ENCODE measurements around the gene CHPF2.

The CHPF2 gene

DNA sequence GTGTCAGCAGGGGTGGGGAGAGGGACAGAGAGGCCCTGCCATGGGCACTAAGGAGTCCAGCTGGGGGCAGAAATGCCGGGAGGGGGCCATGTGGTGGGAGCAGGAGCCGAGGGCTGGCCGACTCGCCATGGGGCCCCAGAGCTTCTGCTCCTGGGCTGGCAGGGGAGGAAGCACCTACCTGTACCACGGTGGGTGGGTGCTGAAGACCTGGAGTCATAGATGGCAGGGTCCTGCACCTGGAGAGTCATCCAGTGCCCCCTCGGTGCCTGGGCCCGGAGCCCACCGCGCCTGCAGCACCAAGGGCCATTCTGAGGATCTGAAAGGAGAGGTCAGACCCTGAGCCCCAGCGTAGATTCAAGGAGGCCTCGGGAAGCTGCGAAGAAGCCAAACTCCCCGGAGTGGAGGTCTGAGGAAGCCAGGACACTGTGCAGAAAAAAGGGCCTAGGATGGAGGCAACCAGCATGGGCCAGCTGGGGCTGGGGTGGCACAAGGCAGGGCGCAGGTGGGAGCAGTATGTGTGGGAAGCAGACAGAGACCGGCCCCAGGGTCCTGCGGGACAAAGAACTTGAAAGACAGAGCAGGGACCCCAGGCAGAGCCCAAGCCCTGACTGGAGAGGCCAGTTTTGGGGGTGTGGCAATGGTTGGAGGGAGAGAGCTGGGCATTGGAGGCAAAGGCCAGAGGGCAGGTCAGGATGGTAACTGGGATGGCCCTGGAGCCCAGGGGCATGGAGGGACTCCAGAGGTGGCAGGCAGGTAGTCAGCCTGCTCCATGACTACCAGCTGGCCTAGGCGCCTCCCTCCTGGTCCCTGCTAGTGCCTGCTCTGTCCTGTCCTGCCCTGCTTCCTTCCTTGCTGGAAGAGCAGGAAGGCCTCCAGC lies 42.9 kb downstream of the CHPF2 start:
- no peak overlapping the region for H3K4me3 ChIP-seq (ENCODE audit: low read depth, low read length)
- DNase-seq (ENCODE audit: low read depth) = no peak
- TF ChIP-seq, protein P1, sequence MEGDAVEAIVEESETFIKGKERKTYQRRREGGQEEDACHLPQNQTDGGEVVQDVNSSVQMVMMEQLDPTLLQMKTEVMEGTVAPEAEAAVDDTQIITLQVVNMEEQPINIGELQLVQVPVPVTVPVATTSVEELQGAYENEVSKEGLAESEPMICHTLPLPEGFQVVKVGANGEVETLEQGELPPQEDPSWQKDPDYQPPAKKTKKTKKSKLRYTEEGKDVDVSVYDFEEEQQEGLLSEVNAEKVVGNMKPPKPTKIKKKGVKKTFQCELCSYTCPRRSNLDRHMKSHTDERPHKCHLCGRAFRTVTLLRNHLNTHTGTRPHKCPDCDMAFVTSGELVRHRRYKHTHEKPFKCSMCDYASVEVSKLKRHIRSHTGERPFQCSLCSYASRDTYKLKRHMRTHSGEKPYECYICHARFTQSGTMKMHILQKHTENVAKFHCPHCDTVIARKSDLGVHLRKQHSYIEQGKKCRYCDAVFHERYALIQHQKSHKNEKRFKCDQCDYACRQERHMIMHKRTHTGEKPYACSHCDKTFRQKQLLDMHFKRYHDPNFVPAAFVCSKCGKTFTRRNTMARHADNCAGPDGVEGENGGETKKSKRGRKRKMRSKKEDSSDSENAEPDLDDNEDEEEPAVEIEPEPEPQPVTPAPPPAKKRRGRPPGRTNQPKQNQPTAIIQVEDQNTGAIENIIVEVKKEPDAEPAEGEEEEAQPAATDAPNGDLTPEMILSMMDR (IDR thresholded peaks at IDR 0.05; ENCODE audit: low read depth, low read length, missing control alignments) = no peak

DNA sequence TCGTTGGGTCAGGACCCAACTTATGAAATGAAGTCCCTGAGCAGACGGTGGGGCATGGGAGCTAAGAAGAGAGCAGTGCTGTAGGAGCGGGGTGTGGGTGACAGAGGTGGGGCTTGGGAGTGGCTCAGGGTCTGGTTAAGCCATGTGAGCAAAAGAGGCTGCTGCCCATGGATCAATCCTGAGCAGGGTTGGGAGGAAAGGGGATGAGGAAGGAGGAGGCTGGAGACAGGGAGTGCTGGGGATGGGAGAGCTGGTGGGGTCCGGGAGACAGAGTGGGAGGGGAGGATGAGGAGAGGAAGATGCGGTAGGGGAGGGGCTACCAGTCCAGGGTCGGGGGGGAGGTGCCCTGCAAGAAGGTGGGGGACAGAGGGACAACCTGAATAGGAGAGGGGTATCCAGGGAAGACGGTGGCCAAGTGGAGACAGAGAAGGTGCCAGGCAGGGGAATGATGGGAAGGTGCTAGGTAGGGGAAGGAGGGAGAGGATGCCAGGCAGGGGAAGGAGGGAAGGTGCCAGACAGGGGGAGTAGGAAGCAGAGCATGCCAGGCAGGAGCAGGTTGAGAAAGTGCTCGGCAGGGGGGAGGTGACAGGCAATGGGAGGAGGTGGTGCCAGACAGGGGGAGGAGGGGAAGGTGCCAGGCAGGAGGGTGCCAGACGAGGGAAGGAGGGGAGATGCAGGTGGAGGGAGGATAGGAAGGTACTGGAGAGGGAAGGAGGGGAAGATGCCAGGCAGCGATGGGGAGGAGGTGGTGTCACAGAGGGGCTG lies 43.7 kb downstream of the CHPF2 start:
- DNase-seq (ENCODE audit: low read depth) = no peak
- TF ChIP-seq, protein P1 (IDR thresholded peaks at IDR 0.05; ENCODE audit: low read depth, low read length, missing control alignments) = no peak
- no peak overlapping the region for H3K4me3 ChIP-seq (ENCODE audit: low read depth, low read length)

DNA sequence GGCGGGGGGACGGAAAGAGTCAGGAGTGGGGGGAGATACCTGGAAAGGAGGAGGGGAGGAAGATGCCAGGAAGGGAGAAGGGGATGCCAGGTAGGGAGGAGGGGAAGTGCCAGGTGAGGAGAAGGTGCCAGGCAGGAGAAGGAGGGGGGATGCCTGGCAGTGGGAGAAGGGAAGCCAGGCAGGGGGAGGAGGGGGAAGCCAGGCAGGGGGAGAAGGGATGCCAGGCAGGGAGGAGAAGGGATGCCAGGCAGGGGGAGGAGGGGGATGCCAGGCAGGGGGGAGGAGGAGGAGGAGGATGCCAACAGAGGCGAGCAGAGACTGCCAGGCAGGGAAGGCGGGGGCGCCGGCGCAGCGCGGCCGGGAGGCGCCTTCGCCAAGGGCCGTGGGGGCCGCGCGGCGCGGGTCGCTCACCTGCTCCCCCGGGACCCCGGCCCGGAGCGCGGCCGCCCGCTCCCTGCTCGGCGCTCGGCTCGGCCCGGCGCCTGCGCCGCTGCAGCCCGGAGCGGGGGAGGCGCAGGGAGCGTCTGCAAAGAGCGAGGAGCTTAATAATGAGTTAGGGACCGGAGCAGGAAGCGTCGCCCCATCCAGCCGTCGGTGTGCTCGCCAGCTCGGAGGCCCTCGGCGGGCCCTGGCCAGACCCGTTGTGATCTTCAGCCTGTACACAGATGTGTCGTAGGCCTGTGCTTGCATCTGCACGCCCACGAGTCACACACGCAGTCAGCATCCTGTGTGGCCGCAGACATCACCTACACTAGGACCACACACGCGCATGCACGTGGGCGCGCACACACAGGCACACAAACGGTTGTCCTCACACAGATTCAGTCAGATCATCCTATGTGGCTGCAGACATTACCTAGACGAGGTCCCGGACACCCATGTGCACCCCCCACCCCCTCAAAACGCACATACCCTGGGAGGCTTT lies 44.6 kb downstream of the CHPF2 start:
- TF ChIP-seq, protein P1 (IDR thresholded peaks at IDR 0.05; ENCODE audit: low read depth, low read length, missing control alignments) = no peak
- no peak for DNase-seq (ENCODE audit: low read depth)
- no peak overlapping the region for H3K4me3 ChIP-seq (ENCODE audit: low read depth, low read length)

DNA sequence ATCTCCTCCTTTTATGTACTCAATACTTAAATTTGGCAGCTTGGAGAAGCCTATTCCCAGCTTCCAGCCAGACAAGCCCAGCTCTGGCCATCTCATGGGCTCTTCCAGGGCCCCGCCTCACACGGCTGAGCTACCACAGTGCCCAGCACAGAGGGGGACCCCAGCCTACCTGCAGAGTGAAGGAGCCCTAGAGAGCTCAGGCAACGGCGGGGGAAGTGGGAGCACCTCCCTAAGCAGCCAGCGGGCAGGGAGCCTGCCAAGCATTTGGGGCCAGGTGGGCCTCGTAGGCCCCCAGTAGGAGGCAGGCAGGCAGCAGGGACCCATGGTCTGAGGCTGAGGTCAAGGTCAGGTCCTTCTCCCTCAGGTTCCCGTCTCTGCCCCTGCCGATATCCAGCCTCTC lies 45.3 kb downstream of the CHPF2 start:
- no peak overlapping the region for H3K4me3 ChIP-seq (ENCODE audit: low read depth, low read length)
- TF ChIP-seq, protein P1 (IDR thresholded peaks at IDR 0.05; ENCODE audit: low read depth, low read length, missing control alignments) = no peak
- no peak for DNase-seq (ENCODE audit: low read depth)

DNA sequence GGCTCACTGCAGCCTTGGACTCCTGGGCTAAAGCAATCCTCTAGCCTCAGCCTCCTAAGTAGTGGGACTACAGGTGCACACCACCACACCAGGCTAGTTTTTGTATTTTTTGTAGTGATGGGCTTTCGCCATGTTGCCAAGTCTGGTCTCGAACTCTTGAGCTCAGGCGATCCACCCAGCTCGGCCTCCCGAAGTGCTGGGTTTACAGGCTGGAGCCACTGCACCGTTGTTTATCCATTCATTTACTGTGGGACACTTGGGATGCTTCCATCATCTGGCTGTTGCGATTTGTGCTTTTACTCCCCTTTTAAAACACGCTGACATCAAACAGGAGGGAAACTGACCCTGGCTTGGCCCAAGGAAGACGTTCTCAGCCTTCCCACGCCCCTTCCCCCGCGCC lies 46.7 kb downstream of the CHPF2 start:
- no peak for DNase-seq (ENCODE audit: low read depth)
- TF ChIP-seq, protein P1 (IDR thresholded peaks at IDR 0.05; ENCODE audit: low read depth, low read length, missing control alignments) = no peak
- no peak overlapping the region for H3K4me3 ChIP-seq (ENCODE audit: low read depth, low read length)

DNA sequence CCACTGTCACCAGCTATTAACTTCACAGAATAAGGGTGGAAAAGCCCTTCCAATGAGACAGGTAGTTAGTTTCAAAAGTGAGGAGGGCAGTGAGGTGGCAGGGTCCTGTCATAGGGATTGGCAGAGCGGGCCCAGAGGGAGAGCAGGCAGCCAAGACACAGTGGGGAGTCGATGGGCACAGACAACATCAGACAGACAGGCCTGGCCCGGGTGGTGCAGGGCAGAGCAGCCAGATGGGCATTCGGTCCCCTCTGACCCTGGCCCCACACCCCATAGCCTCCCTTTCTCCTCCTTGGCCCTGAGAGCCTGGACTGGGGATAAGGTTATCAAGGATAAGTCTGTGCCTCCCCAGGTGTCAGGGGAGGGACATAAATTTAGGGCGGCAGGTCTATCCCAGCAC lies 47.6 kb downstream of the CHPF2 start:
- TF ChIP-seq, protein P1 (IDR thresholded peaks at IDR 0.05; ENCODE audit: low read depth, low read length, missing control alignments) = no peak
- DNase-seq (ENCODE audit: low read depth) = no peak
- H3K4me3 ChIP-seq (ENCODE audit: low read depth, low read length) = no peak overlapping the region
